NB4 (cell line): ENCODE data around the gene ASIC1.

Experiments used
- POLR2A ChIP-seq: IDR thresholded peaks from 2 replicates; pipeline ENCODE4 v1.6.1; 2011; ENCODE audit warnings: mild to moderate bottlenecking; ENCODE audit not compliant: insufficient read length; ENCODE audit errors: extremely low read depth
- TF ChIP-seq, protein P1 (sequence below): IDR thresholded peaks from one replicate; pipeline ENCODE4 v1.5.1; 2012; ENCODE audit warnings: low read depth, low read length

DNA sequence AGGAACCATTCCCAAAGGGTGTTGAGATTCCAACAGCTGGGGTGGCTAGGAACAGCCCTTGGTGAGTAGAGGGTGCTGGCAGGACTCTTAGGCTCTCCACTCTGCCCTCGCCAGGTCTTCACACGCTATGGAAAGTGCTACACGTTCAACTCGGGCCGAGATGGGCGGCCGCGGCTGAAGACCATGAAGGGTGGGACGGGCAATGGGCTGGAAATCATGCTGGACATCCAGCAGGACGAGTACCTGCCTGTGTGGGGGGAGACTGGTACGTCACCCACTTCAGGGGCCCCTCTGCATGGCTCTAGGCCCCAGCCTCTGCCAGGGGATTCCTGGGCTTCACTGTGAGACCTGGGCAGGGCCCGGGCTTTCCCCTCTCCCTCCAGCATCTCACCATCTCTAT, 19.7 kb downstream of the ASIC1 start:
- TF ChIP-seq, protein P1, sequence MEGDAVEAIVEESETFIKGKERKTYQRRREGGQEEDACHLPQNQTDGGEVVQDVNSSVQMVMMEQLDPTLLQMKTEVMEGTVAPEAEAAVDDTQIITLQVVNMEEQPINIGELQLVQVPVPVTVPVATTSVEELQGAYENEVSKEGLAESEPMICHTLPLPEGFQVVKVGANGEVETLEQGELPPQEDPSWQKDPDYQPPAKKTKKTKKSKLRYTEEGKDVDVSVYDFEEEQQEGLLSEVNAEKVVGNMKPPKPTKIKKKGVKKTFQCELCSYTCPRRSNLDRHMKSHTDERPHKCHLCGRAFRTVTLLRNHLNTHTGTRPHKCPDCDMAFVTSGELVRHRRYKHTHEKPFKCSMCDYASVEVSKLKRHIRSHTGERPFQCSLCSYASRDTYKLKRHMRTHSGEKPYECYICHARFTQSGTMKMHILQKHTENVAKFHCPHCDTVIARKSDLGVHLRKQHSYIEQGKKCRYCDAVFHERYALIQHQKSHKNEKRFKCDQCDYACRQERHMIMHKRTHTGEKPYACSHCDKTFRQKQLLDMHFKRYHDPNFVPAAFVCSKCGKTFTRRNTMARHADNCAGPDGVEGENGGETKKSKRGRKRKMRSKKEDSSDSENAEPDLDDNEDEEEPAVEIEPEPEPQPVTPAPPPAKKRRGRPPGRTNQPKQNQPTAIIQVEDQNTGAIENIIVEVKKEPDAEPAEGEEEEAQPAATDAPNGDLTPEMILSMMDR, result no peak
- TF ChIP-seq POLR2A, result no peak
